Neuronal stem cell (in vitro differentiated cells): ENCODE data around the gene FAM20C.

Source experiments
- DNase-seq: peaks from one replicate; pipeline ENCODE4 v3.0.0-alpha.2; 2013; ENCODE audit warnings: low spot score
- H2AFZ ChIP-seq: one replicate; pipeline ENCODE4 v1.6.1; 2013; ENCODE audit warnings: mild to moderate bottlenecking, low read length, inconsistent platforms
- H2AK5ac ChIP-seq: 2 replicates; pipeline ENCODE4 v1.6.1; 2013; ENCODE audit warnings: low read depth, mild to moderate bottlenecking, inconsistent platforms, low read length, moderate library complexity, mixed read lengths
- H2BK120ac ChIP-seq: 2 replicates; pipeline ENCODE4 v1.6.1; 2013; ENCODE audit warnings: low read depth, mild to moderate bottlenecking, inconsistent platforms, low read length, moderate library complexity, mixed read lengths
- H2BK12ac ChIP-seq: one replicate; pipeline ENCODE4 v1.6.1; 2013; ENCODE audit warnings: low read length, inconsistent platforms
- H2BK15ac ChIP-seq: 2 replicates; pipeline ENCODE4 v1.6.1; 2013; ENCODE audit warnings: mild to moderate bottlenecking, low read length, inconsistent platforms, mixed read lengths
- H2BK5ac ChIP-seq: one replicate; pipeline ENCODE4 v1.6.1; 2013; ENCODE audit warnings: inconsistent platforms, mild to moderate bottlenecking, low read length, moderate library complexity
- H3K14ac ChIP-seq: one replicate; pipeline ENCODE4 v1.6.1; 2013; ENCODE audit warnings: low read length, inconsistent platforms
- H3K18ac ChIP-seq: 2 replicates; pipeline ENCODE4 v1.6.1; 2013; ENCODE audit warnings: low read length, inconsistent platforms
- H3K23ac ChIP-seq: 2 replicates; pipeline ENCODE4 v1.6.1; 2013; ENCODE audit warnings: low read depth, mild to moderate bottlenecking, mixed read lengths, low read length, inconsistent platforms; ENCODE audit not compliant: poor library complexity
- H3K27ac ChIP-seq: replicated peaks from 3 replicates; pipeline ENCODE4 v1.5.1; 2013; ENCODE audit warnings: low read length, inconsistent platforms
- H3K27me3 ChIP-seq, 3 experiments: 2 replicates each; pipeline ENCODE4 v1.6.1; 2013; ENCODE audit warnings: low read length in 3 of 3, mild to moderate bottlenecking in 2 of 3, inconsistent platforms in 1 of 3, low read depth in 1 of 3, mixed read lengths in 1 of 3, moderate library complexity in 1 of 3; ENCODE audit not compliant: control insufficient read depth in 3 of 3, insufficient read depth in 3 of 3
- H3K36me3 ChIP-seq, 2 donors: replicated peaks in 1 of 2; 2 replicates each; pipeline ENCODE4 v1.6.1; 2013; ENCODE audit warnings: low read length in 2 of 2; ENCODE audit not compliant: control insufficient read depth in 2 of 2, insufficient read depth in 2 of 2
- H3K4ac ChIP-seq: 2 replicates; pipeline ENCODE4 v1.6.1; 2013; ENCODE audit warnings: inconsistent platforms, mild to moderate bottlenecking, low read length, moderate library complexity
- H3K4me1 ChIP-seq, 2 donors: 1 replicate in 1 of 2; 2 replicates in 1 of 2; pipeline ENCODE4 v1.6.1; 2013; ENCODE audit warnings: low read length in 2 of 2, low read depth in 1 of 2; ENCODE audit not compliant: control insufficient read depth in 2 of 2, insufficient read depth in 1 of 2
- H3K4me2 ChIP-seq: one replicate; pipeline ENCODE4 v1.6.1; 2013; ENCODE audit warnings: mild to moderate bottlenecking, low read length, inconsistent platforms; ENCODE audit not compliant: insufficient read depth, poor library complexity, severe bottlenecking
- H3K4me3 ChIP-seq, 2 donors: 2 replicates each; pipeline ENCODE4 v1.5.1; 2013; ENCODE audit warnings: low read length in 2 of 2, mild to moderate bottlenecking in 2 of 2, inconsistent platforms in 1 of 2, moderate library complexity in 1 of 2
- H3K79me1 ChIP-seq: one replicate; pipeline ENCODE4 v1.6.1; 2013; ENCODE audit warnings: low read depth, mild to moderate bottlenecking, inconsistent platforms, low read length, moderate library complexity
- H3K9ac ChIP-seq: one replicate; pipeline ENCODE4 v1.6.1; 2013; ENCODE audit warnings: mild to moderate bottlenecking, low read depth, low read length, inconsistent platforms; ENCODE audit not compliant: poor library complexity
- H3K9me3 ChIP-seq, 2 donors: replicated peaks in 1 of 2; 2 replicates each; pipeline versions ENCODE3 to v1.6.1; 2013; ENCODE audit warnings: low read length in 2 of 2, mild to moderate bottlenecking in 2 of 2, inconsistent platforms in 1 of 2, low read depth in 1 of 2, mixed read lengths in 1 of 2, moderate library complexity in 1 of 2; ENCODE audit not compliant: control insufficient read depth in 2 of 2, insufficient read depth in 1 of 2
- H4K8ac ChIP-seq: one replicate; pipeline ENCODE4 v1.6.1; 2013; ENCODE audit warnings: low read depth, mild to moderate bottlenecking, inconsistent platforms, low read length, moderate library complexity
- H4K91ac ChIP-seq: one replicate; pipeline ENCODE4 v1.6.1; 2013; ENCODE audit warnings: low read length, low read depth, mild to moderate bottlenecking, inconsistent platforms; ENCODE audit not compliant: poor library complexity
- WGBS, 2 donors: extraction: QIAGEN DNeasy Blood & Tissue Kit; methylation state at CpG; one replicate each; pipeline ENCODE4 v1.1.7; 2013; ENCODE audit warnings: missing lambda C conversion rate in 2 of 2, mixed read lengths in 1 of 2; ENCODE audit not compliant: insufficient read length in 2 of 2, insufficient replicate concordance in 1 of 2; ENCODE audit errors: extremely low coverage in 2 of 2; 5-methylcytosine and 5-hydroxymethylcytosine counted together

Gene FAM20C

DNA sequence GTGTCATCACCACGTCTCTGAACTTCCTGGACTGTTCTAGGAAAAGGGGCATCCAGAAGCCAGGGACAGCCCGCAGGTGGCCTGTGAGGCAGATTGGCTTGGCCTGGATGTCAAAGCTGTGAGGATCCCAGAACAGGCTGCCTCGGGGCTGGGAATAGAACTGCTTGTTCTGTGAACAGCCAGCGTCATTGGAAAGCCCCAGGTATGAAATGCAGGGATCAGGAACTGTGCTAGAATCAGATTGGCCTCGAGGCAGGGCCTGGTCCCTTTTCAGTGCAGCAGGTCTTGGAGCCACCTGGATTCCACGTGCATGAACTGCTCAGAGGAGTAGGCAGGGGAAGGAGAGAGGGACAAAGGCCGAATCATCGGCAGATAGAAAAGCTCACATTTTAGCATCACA, 44.6 kb downstream of the FAM20C start:
- no peak overlapping the region for H2BK120ac ChIP-seq
- no peak for DNase-seq
- no CpG with 5 or more reads among the region's 8 CpGs for WGBS, 2 donors
- no peak overlapping the region for H3K9ac ChIP-seq
- no peak overlapping the region for H3K14ac ChIP-seq
- peaks cover 0 to 6% of the 10 kb centered on the region in 2 donors for H3K4me1 ChIP-seq
- no peak overlapping the region for H4K91ac ChIP-seq
- no peak overlapping the region for H3K4me2 ChIP-seq
- peaks cover 0 to 6% of the 10 kb centered on the region in 2 donors for H3K9me3 ChIP-seq
- H3K79me1 ChIP-seq: peaks cover 5% of the 10 kb centered on the region
- no peak overlapping the region for H3K27ac ChIP-seq
- H2BK5ac ChIP-seq: no peak overlapping the region
- no peak overlapping the region for H4K8ac ChIP-seq
- no peak overlapping the region for H2BK12ac ChIP-seq
- no peak overlapping the region for H2AK5ac ChIP-seq
- no peak overlapping the region for H3K4me3 ChIP-seq
- H3K18ac ChIP-seq: no peak overlapping the region
- H3K27me3 ChIP-seq: no peaks in the 10 kb centered on the region
- no peaks in the 10 kb centered on the region for H3K36me3 ChIP-seq
- no peak overlapping the region for H2BK15ac ChIP-seq
- no peak overlapping the region for H2AFZ ChIP-seq
- H3K4ac ChIP-seq: no peak overlapping the region
- no peak overlapping the region for H3K23ac ChIP-seq

DNA sequence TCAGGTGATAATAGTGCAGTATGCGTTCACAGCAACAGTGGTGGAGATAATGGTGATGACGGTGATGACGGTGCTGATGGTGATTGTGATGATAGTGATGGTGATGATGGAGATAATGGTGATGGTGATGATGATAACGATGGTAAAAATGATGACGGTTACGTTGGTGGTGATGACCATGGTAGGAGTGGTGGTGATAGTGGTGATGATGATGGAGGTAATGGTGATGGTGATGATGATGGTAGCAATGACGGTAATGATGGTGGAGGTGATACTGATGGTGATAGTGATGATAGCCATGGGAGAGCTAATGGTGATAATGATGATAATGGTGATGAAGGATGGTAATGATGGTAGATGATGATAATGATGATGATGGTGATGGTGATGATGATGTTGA, 45.0 kb downstream of the FAM20C start:
- Histone ChIP-seq H4K91ac (no peak overlapping the region), H3K9ac (no peak overlapping the region), H2BK15ac (no peak overlapping the region), H4K8ac (no peak overlapping the region), H3K4me2 (no peak overlapping the region), H3K14ac (no peak overlapping the region), H3K4me1 (peaks cover 0 to 6% of the 10 kb centered on the region in 2 donors), H3K27ac (no peak overlapping the region), H3K23ac (no peak overlapping the region), H2BK120ac (no peak overlapping the region), H3K4me3 (no peak overlapping the region), H2BK12ac (no peak overlapping the region), H3K36me3 (no peaks in the 10 kb centered on the region), H3K4ac (no peak overlapping the region), H2BK5ac (no peak overlapping the region), H2AFZ (no peak overlapping the region), H3K79me1 (peaks cover 5% of the 10 kb centered on the region), H3K27me3 (no peaks in the 10 kb centered on the region), H3K9me3 (peaks cover 0 to 6% of the 10 kb centered on the region in 2 donors), H3K18ac (no peak overlapping the region), H2AK5ac (no peak overlapping the region)
- WGBS, 2 donors: 100% methylated on average over 1 to 3 of the region's 7 CpGs
- DNase-seq: no peak

DNA sequence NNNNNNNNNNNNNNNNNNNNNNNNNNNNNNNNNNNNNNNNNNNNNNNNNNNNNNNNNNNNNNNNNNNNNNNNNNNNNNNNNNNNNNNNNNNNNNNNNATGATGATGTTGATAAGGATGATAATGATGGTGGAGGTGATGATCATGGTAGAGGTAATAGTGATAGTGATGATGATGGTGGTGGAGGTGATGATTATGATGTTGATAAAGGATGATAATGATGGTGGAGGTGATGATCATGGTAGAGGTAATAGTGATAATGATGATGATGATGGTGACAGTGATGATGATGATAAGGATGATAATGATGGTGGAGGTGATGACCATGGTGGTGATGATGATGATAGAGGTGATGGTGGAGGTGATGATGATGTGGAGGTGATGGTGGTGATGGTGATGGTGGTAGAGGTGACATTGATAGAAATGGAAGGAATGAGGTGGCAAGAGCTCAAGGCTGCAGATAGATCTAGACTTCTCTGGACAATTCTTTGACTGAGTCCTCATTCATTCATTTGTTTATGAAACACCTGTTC, 47.8 kb downstream of the FAM20C start:
- Histone ChIP-seq H3K23ac (no peak overlapping the region), H3K14ac (no peak overlapping the region), H2BK15ac (no peak overlapping the region)

DNA sequence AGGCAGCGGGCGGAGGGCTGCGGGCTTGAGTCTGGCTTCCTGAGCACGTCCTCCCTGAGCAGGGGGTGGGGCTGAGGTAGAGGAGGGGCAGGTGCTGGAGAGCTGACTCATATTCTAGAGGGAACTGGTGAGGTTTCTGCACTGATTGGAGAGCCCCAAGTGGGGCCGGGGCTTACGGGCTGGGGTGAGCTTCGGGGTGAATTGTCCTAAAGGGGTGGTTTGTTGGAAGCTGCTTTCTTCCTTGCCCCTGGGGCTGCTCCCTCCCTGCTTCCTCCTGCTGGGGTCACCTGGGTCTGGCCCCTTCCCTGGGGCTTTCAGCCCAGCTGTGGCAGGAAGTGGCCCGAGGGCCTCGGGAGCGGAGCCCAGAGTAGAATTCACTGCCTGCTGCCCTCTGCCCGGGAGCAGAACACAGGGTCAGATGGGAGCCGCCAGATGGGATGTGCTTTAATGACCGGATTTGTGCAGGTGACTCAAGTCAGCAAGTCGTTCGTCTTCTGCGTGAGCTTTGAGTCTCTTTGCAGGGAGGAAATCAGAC, 48.6 kb downstream of the FAM20C start:
- Histone ChIP-seq H3K18ac (peak overlapping the region; percentile 84), H3K23ac (no peak overlapping the region), H2BK15ac (no peak overlapping the region), H2AFZ (no peak overlapping the region), H2BK12ac (no peak overlapping the region), H3K4me3 (no peak overlapping the region), H4K8ac (no peak overlapping the region), H2BK5ac (no peak overlapping the region), H3K4me1 (peaks cover 0 to 4% of the 10 kb centered on the region in 2 donors), H3K36me3 (no peaks in the 10 kb centered on the region), H3K4ac (no peak overlapping the region), H3K14ac (peak overlapping the region; percentile 90), H3K27me3 (no peaks in the 10 kb centered on the region), H3K9me3 (peaks cover 0 to 6% of the 10 kb centered on the region in 2 donors), H2AK5ac (no peak overlapping the region), H3K9ac (no peak overlapping the region), H3K27ac (peak overlapping the region; percentile 39), H4K91ac (no peak overlapping the region), H2BK120ac (no peak overlapping the region), H3K4me2 (peak overlapping the region; percentile 0), H3K79me1 (peaks cover 2% of the 10 kb centered on the region)
- DNase-seq: no peak
- no CpG with 5 or more reads among the region's 16 CpGs for WGBS, 2 donors

More for the DNA sequence above, 47.8 kb downstream of the FAM20C start:
- peaks cover 0 to 6% of the 10 kb centered on the region in 2 donors for H3K9me3 ChIP-seq
- H3K27me3 ChIP-seq: no peaks in the 10 kb centered on the region
- H3K27ac ChIP-seq: no peak overlapping the region
- no peak overlapping the region for H2AK5ac ChIP-seq
- no peak overlapping the region for H2BK5ac ChIP-seq
- peaks cover 0 to 4% of the 10 kb centered on the region in 2 donors for H3K4me1 ChIP-seq
- no peak overlapping the region for H3K18ac ChIP-seq
- no peak overlapping the region for H3K4me3 ChIP-seq
- H3K4ac ChIP-seq: no peak overlapping the region
- H2BK120ac ChIP-seq: no peak overlapping the region
- H2BK12ac ChIP-seq: no peak overlapping the region
- H3K36me3 ChIP-seq: no peaks in the 10 kb centered on the region
- peaks cover 2% of the 10 kb centered on the region for H3K79me1 ChIP-seq
- no peak overlapping the region for H2AFZ ChIP-seq
- H3K4me2 ChIP-seq: no peak overlapping the region
- H3K9ac ChIP-seq: no peak overlapping the region
- DNase-seq: no peak
- no peak overlapping the region for H4K91ac ChIP-seq
- H4K8ac ChIP-seq: no peak overlapping the region
